CD4-positive, alpha-beta T cell treated with Interleukin-15 for 1 hour (primary cell): ENCODE results near the gene RASD1.
"Not testable (repeated sequence)": the region's sequence is repeated elsewhere in the genome, so short reads cannot be mapped to it uniquely, and the experiment has no call there.

Experiments used
- DNase-seq: peaks from one replicate; pipeline ENCODE4 v3.0.0-alpha.2; 2020

The RASD1 gene

GRCh38 chr17:17495536-17496188 lies 533 bp downstream of the RASD1 start:
- DNase-seq = no peak

DNA sequence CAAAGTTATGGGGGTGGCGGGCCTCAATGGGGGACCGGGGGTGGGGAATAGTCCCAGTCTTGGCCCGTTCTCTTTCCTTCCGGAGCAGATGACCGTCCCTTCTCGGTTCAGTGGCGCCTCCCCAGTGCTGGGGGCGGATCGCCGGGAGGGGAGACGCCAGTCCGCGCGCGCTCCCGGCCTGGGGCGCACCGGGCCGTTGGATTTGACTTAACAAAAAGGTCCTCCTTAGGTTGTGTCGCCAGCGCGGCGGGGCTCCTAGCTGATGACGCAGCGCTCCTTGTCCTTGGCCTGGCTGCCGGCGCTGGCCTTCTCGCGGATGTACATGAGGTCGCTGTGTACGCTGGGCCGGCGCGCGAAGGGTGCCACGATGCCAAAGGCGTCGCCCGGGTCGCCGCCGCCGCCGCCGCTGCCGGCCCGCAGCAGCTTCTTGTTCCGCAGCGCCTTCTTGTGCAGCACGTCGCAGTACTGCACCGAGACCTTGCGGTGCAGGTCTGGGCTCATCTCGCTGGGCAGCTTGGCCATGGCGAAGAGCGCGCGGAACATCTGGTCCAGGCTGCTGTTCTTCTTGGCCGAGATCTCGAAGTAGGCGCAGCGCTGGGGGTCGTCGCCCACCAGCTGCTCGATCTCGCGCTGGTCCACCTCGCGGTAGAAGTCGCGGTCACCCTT lies 1.2 kb downstream of the RASD1 start:
- no peak for DNase-seq

DNA sequence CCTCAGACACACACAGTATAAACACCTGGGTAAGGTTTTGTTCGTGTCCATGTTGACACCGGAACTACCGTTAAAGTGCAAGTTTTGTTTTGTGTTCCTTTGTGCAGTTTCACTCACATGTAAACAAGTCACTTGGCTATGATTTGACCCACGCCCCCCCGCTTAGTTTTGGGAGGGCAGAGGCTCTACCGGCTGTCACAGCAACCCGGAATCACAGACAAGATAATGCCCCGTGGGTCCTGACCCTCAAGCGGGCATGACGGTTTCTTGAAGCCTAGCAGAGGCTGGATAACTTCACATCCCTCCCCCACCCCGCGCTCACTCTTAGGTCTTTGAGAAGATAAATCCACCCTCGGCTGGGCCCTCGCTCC lies 1.7 kb downstream of the RASD1 start:
- no peak for DNase-seq

DNA sequence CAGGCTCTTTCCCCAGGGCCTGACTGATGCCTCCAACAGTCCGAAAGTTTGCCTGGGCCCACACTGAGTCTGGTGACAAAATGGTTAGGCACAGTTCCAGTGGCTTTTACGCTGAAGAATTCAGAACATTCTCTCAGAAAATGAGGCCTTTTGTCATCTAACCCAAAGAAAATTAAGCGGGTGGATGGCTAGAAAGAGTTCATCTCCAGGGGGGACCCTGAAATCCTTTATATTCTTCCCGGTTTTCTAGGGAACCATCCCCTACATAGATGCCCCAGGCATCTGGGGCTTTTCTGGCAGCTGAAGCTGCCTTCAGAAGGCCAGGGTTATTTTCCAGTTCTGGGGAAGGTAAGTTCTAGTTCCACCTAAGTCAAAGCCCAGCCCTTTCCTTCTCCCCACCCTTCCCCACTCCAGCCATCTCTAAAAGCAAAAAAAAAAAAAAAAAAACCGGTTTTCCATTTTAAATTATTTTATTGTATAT lies 2.2 kb downstream of the RASD1 start:
- no peak for DNase-seq

GRCh38 chr17:17493249-17493985 lies 2.8 kb downstream of the RASD1 start:
- no peak for DNase-seq

DNA sequence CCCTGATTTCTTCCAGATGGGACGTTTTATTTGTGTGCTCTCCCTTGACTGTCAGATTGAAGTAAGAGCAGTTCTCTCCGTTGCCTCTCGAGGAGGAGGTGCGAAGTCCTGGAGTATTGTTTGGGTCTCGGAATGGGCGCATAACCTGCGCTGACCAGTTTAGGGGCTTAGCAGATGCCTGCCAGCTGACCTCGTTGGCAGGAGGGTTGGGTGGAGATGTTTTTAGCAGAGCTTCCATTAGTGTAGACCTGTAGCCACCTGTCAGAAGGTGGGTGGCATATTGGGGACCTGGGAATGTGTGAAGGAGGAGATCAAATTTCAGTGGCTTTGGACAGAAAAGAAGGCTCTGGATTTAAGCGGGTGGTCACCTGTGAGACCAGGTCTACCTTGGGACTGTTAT lies 3.6 kb downstream of the RASD1 start:
- no peak for DNase-seq

DNA sequence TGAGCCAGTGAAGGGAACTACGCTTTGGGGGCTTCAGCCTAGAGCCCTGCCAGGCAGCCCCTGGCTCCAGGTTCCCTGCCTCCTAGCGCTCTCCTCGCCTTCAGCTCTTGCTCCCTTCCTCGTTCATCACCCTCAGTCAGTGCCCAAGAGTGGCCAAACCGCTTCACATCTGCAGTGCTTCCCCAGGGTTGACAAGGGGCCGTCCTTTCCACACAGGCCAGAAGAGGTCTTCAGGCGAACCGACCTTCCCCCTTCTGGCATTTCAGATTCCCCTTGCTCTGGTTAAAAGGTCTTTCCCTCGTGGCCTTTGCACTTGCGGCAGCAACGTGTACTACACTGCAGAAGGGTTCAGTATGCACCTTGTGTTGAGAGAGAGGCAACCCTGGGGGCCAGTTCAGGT lies 4.1 kb downstream of the RASD1 start:
- no peak for DNase-seq

- no peak for DNase-seq
Observed at GRCh38 chr17:17491546-17491988, 4.6 kb downstream of the RASD1 start.

DNA sequence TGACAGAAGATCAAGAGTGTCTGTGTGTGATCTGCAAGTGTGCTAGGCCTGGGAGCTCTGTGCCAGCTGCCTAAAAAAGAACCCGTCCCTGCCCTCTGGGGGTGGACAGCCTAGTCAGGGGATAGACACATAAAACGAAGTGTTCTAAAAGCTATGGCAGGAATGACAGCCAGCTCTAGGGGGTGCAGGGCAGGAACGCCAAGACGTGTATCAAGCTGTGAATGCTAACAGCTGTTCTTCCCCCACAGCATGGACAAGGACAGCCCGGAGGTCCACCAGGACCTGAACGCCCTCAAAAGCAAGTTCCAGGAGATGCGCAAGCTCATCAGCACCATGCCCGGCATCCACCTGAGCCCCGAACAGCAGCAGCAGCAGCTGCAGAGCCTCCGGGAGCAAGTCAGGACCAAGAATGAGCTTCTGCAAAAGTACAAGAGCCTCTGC lies 5.1 kb downstream of the RASD1 start:
- DNase-seq = no peak

DNA sequence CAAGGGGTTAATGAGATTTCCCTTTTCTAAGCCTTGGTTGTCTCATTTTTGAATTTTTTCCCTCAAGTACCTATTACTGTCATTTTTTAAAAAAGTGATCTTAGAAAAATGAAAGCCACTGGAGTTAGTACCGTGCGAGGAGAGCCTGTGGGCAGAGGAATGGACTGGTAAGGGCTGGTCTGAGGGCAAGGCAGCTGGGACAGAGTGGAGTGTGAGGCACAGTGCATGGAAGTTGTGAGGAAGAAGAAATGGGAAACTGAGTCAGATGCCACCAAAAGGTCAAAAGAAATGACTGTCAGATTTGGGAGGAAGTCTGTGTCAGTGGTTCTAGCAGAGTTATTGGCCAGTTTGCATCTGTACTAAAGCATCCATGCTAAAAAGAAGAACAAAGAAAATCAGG lies 8.2 kb downstream of the RASD1 start:
- no peak for DNase-seq

- not testable (repeated sequence) for DNase-seq
Observed at GRCh38 chr17:17486416-17486815, 9.8 kb downstream of the RASD1 start.

DNA sequence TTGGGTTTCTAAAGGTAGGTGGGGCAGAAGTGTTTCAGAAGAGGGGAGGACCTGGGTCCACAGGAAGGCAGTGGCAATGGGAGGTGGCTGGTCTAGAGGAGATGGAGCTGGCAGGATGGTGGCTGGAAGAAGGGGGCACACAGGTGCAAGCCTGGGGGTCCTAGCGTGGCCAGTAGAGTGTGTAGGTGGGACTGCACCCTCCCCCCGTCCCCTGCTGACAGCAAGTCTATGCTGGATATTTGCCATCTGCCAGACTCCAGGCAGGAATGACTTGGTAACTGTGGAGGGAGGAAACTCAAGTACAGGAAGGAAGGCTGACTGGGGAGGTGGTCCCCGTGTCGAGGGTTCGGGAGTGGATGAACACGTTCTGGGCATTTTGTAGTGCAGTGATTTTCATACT lies 10.8 kb downstream of the RASD1 start:
- no peak for DNase-seq

DNA sequence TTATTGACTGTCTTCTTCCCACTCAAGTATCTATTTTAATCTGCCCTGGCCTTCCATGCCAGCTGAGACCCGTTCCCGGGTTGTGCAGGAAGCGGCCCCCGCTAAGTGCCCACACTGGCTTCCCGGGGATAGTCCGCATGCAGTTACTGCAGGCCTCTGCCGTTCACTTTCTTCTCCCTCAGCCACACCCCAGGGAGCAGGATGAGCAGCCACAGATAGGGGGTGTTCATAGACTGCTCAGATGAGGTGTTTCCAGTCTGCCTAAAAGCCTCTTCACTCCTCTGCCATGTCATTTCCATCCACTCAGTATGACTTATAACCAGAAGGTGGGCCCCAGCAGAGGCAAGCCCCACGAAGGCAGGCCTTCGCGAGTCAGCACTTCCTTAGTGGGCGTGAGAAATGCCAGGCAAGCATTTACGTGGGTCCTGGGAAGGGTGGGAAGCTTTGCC lies 11.7 kb downstream of the RASD1 start:
- DNase-seq = no peak

DNA sequence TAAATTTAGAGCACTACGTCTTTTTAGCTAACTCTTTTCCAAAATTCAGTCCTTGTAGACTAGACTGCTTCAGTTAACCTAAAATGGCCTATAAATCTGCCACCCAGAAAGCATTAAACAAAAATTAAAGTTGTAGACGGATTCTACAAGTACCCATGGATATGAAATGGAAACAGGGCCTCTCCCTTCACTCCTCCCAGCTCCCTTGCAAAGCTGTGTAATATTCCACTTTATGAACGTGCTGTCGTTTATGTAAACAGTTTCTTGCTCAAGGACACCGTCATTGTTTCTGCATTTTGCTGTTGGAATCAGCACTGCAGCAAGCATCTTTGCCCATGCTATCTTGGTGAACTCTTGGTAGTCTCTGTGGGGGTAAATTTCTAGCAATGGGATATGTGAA lies 14.3 kb downstream of the RASD1 start:
- no peak for DNase-seq

GRCh38 chr17:17480593-17481148 lies 15.5 kb downstream of the RASD1 start:
- no peak for DNase-seq

GRCh38 chr17:17479209-17479608 lies 17.0 kb downstream of the RASD1 start:
- no peak for DNase-seq

DNA sequence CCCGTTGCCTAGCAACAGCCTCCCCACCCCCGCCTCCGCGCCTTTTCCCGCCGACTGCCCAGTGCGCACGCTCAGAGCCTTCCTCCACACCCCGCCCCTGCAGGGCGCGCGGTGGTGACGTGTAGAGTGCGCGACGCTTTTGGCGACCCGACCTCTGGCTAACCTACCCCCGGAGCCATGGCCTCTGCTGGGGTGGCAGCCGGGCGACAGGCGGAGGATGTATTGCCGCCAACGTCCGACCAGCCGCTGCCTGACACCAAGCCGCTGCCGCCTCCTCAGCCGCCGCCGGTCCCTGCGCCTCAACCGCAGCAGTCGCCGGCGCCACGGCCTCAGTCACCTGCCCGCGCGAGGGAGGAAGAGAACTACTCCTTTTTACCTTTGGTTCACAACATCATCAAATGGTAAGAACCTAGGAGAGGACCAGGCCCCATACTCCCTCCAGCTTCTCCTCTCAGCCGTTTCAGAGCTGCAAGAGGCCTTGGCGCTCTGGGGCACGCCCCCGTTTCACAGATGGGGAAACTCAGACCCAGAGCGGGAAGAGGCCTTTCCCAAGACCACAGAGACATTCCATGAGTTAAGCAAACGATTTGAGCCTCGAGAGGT lies 19.2 kb downstream of the RASD1 start, which contains the start of gene MED9:
Gene MED9 (plus strand): TSS at position 136 of the 603 bp plus-strand sequence. CDS start 42 bp downstream, at position 178.
- DNase-seq = peak; percentile 92

DNA sequence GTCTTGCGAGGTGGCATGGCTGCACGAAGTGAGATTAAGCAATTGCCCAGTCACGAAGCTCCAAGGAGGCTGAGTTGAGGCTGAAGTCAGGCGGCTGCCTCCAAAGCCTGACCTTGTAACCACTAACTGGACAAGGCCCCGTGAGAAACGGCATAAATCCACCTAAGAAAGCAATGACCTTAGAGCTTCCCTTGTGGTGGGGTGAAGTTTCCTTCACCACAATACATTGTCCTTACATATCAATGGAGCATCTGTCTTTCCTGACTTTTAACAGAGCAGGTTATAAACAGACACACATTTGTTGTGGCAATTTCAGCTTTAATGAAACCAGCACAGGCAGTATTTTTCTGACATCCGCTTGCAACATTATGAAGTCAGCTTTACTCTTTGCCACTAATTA lies 21.9 kb downstream of the RASD1 start:
- no peak for DNase-seq

- no peak for DNase-seq
Observed at GRCh38 chr17:17472333-17472920, 23.8 kb downstream of the RASD1 start.

GRCh38 chr17:17469996-17470395 lies 26.2 kb downstream of the RASD1 start:
- DNase-seq = no peak

- no peak for DNase-seq
Observed at GRCh38 chr17:17469358-17469757, 26.8 kb downstream of the RASD1 start.

DNA sequence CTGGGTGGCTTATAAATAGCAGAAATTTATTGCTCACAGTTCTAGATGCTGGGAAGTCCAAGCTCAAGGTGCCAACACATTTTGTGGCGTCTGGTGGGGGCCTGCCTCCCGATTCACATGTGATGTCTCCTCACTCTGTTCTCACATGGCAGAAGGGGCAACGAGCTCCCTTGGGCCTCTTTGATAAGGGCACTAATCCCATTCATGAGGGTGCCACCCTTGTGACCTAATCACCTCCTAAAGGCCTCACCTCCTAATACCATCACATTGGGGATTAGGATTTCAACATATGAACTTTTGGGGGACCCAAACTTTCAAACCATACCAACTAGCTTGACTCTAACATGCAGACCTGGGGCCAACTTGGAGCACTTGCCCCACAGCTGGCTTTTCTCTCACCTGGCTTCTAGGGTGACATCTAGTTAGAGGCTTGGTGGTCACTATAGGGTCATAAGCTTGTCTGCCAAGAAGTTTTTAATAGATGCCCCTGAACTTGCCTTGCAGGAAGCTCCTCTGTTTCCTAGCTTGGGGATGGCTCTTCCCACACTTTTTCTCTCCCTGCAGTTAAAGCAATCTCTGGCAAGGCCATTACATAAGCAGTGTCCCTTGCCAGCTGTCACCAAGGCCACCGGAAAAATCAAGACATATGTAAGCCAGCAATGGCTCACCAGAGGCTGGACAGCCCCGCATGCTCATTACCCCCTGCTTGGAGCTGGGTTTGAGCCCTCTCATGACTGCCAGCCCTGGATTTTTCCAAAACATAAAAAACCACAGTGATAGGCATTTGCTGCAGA lies 27.8 kb downstream of the RASD1 start:
- DNase-seq = no peak
